GM20000 (cell line): ENCODE measurements around the gene PGLYRP1.

Experiments
- DNase-seq: peaks from one replicate; pipeline ENCODE4 v3.0.0; 2012; ENCODE audit warnings: low spot score
- CTCF ChIP-seq: IDR thresholded peaks from 2 replicates; pipeline ENCODE4 v1.5.1; 2012; ENCODE audit warnings: mild to moderate bottlenecking, control low read depth; ENCODE audit errors: extremely low read depth, missing control alignments

Gene PGLYRP1

GRCh38 chr19:45972947-45973540, 49.8 kb downstream of the PGLYRP1 start:
- TF ChIP-seq CTCF, result no peak
- no peak for DNase-seq

GRCh38 chr19:45972081-45972946, 50.5 kb downstream of the PGLYRP1 start:
- no peak for DNase-seq
- TF ChIP-seq CTCF, result no peak

- TF ChIP-seq CTCF, result no peak
- no peak for DNase-seq
Measured at GRCh38 chr19:45971260-45971902, 51.5 kb downstream of the PGLYRP1 start.

GRCh38 chr19:45969676-45970075, 53.2 kb downstream of the PGLYRP1 start:
- TF ChIP-seq CTCF, result no peak
- no peak for DNase-seq
